GM23248 (cell line): ENCODE results near the gene MICOS13.

Experiments
- EZH2 ChIP-seq: fragments of 200-600 bp; sonication (generic); IDR thresholded peaks from 2 replicates; pipeline ENCODE4 v1.6.1; 2018; ENCODE audit warnings: antibody characterized with exemption, mild to moderate bottlenecking; ENCODE audit not compliant: insufficient read depth, poor library complexity, severe bottlenecking
- EZH2phosphoT487 ChIP-seq: fragments of 200-600 bp; sonication (generic); IDR thresholded peaks from 2 replicates; pipeline ENCODE4 v1.6.1; 2018; ENCODE audit warnings: antibody characterized with exemption, moderate library complexity, mild to moderate bottlenecking, low read depth; ENCODE audit not compliant: insufficient read depth

DNA sequence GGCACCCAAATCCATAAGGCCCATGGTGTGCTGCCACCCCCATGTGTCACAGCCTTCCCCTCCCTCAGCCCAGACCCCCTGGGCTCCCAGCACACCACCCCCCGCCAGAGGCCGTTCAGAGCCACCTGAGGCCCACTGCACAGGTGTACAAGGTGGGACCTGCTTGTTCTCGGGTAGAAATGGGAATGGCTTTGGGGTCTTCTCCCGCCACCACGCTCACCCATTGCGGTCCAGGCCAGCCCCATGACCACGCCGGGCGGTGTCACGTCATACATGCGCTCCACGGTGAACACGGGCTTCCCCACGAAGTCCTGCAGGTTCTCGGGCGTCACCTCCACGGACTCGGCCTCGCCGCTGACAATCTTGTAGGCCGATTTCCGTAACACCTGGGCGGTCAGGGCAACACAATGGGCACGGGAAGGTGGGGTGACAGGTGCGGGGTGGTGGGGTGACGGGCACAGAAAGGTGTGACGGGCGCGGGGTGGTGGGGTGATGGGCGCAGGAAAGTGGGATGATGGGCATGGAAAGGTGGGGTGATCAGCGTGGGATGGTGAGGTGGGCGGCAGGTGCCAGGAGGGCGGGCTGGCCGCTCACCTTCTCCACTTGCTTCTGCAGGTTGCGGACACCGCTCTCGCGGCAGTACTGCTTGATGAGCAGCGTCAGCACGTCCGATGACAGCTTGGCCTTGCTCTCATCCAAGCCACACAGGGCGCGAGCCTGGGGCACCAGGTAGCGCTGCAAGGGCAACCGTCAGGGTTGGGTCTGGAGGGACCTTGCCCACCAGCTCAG, 14.0 kb upstream of the MICOS13 start:
- TF ChIP-seq EZH2 = no peak
- TF ChIP-seq EZH2phosphoT487 = no peak
